NCI-H748 (cell line): ENCODE measurements around the gene PIGT.

Source experiments
- DNase-seq: peaks from one replicate; lab custom pipeline; 2025; ENCODE audit not compliant: unreplicated experiment; lab: John Stamatoyannopoulos, UW

PIGT gene

DNA sequence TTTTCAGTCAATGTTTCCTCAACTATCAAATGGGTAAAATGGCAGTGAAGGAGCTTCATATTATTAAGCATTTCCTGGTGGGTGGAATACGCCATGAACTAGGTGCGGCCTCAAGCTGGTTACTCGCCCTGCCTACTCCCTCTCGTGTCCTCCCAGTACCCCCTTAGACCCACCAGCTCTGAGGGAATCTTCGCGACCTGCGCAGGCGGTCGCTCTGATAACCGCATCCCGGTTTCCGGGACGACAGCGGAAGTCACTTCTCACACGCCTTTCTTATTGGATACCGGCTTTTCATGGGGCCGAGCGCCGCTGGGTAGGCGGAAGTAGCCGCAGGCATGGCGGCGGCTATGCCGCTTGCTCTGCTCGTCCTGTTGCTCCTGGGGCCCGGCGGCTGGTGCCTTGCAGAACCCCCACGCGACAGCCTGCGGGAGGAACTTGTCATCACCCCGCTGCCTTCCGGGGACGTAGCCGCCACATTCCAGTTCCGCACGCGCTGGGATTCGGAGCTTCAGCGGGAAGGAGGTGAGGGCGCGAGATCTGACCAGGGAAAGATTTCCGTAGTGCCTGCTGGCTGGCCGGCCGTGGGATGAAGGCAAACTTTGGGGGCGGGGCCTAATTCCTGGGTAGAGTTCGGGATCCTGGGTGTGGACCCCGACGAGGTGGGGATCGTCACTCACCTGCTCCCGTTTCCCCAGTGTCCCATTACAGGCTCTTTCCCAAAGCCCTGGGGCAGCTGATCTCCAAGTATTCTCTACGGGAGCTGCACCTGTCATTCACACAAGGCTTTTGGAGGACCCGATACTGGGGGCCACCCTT is at the start of gene PIGT:
TSS of gene PIGT (plus strand) at position 320 of the 816 bp plus-strand sequence. CDS start at position 336, 16 bp downstream.
- peak; percentile 89 for DNase-seq

DNA sequence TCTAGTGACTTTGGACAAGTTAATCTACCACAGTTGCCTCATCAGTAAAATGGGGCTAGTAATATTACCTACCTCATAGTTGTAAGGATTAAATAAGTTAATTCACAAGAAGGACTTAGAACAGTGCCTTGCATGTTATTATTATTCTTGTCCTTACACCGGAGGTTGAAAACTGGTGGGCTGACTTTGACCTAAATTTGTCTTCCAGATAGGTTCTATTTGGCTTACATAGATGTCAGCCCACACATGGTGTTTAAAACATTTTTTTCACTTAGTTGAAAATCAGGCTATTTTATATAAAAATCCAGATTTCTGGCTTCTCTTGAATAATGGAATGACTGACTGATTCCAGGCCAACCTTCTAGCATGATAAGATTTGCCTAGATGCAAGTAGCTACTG is 49.7 kb upstream of the PIGT start:
- DNase-seq = no peak

DNA sequence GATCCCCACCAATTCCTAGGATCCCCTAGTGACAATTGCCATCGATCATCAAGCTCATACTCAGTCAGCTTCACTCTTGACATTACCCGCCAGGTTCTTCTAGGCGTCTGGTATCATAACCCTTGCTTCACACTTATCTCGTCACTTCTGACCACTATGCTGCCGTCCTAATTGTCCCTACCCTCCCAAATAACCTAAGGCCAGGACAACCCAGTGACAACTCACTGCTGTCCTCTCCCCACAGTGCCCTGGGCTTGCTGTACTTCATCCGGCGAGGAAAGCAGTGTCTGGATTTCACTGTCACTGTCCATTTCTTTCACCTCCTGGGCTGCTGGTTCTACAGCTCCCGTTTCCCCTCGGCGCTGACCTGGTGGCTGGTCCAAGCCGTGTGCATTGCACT is 49.3 kb upstream of the PIGT start:
- DNase-seq = no peak

DNA sequence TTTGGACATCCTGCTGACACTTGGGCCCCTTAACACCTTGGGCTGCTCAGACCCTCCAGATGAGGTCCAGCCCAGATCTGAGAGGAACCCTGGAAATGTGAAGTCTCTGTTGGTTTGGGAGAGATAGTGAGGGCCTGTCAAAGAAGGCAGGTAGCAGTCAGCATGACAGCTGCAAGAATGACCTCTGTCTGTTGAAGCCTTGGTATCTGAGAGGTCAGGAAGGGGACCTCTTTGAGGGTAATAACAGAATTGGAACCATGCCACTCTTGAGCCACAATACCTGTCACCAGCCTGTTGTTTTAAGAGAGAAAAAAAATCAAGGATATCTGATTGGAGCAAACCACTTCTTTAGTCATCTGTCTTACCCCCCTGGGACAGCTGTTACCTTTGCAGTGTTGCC is 48.8 kb upstream of the PIGT start:
- DNase-seq = no peak

DNA sequence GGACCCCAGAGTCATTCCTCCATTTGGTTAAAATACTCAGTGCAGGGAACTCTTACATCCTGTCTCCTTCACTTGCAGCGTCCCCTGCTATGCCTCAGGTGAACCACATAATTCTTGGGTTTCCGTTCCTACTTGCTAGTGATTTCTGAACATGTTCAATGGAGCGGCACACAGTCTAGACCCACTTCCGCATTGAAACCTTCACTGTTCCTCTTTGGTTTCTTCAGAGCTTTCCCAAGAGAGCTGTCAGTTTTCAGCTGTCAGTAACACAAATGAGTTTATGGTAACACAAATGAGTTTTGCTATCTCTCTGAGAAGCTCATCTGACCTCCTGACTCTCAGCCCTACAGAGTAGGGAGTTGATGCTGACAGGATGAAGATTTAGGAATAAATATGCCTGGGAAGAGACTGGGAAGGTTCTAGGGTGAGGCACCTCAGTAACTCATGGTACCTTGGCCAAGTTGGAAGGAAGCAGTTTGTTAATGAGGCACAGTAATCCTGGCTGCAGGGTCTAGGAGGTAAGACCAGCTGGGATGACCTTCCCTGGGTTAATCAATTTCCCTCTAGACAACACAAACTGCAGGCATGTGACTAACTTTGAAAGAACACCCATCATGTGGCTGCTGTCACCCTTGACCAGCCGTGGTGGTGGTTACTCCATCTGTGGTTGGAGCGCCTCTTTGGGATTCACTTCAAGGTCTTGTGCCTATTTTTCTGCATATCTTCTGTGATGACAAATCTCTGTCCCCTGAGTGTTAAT is 47.5 kb upstream of the PIGT start:
- DNase-seq = no peak

DNA sequence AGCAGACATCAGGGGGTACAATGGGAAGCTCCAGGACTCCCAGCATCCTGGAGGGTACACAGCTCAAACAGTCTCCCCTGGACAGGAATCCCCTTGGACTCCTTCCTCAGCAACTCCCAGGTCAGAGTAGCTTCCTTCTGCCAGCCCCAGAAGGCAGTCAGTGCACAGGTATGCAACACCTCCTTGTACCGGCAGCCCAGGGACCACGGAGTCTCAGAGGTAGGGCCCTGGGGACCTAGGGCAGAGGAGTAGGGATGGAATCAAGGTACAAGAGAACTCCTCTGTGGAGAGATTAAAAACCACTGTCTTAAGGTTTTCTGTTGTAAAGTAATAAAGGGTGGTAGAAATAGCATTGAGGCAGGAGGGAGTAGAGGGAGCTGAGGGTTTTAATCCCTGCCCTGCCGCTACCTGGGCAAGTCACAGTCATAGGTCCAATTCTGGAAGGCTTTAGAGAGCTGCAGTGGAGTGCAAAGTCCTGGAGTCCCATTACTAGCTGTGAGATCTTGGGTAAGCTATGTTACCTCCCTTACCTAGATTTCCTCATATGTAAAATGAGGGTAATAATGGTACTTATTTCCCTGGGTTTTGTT is 45.3 kb upstream of the PIGT start:
- DNase-seq = no peak

DNA sequence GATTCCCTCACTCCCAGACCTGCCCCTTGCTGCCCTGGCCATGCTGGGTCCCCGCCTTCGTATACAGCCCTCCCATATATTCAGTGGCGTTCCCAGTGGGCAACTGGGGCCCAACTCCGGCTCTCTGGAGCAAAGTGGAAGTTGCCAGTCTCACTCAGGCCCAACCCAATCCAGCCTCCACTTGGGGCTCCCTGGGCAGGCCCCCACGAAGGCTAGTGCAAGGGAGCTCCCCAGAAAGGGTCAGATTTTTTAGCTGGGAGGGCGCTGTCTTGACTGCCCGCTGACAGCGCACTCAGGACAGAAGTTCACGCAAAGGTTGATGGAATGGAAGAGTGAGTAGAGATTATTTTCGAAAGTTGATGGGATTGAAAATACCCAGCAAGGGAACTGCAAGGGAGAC is 43.7 kb upstream of the PIGT start:
- no peak for DNase-seq

DNA sequence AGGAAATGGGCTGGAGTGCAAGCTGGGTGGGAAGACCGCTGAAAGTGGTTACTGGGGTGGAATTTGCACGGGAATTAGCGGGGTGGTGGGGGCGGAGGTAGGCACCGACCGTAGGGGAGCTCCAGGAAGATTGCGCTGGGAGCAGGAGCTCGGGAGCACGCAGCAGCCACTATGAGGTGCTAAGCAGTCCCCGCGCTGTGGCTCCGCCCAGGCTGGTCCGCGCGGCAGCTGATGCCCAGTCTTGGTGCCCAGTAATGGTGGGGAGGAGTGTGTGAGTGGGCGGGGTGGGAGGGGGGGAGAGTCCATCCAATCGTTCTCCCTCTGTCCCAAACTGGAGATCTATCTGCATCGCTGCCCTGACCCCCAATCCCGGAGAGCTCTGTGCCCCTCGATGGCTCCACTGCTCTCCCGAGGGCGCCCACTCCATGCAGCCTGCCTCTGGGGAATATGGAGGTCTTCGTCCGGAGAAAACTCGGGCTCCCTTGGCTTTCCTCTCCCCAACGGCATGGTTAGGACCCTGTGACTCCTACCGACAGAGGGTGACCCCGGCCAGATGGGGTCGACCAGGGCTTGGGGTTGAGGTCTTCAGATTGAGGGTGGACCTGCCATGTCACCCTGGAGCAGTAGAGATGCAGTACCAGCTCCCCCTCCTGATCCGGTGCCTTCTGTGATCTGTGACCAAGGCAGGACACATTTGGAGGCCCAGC is 43.1 kb upstream of the PIGT start:
- DNase-seq = no peak

DNA sequence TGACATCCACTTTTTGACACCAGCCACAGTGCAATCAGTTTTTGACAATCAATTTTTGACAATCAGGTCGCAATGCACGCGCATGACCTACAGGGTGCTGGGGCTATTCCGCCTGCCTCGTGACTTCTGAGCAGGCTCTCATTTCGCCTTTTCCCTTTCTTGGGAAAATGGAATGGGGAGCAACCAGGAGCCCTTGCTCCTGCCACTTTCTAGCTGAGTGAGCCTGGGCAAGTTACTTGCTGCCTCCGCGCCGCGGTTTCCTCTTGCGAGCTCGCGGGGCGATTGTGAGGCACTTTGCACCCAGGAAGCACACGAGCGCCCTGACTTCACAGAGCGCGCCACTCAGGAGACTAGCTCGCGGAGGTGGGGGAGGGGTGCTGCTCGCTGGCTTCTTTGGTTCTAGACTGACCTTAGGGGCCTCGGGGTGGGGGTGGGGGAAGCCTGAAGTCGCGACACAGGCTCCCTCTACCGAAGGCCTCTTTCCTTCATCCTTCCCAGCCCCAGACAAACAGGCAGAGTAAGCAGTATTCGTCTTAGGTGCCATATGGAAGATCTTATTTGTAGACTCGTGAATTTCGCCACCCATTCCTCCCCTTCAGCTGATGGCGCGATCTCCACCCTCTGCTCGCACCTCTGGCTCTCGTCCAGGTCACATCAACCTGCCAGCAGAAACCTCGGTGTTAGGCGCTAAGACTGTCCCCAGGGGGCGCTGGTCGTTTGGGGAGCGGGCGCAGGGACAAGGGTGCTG is 42.4 kb upstream of the PIGT start:
- DNase-seq = peak; percentile 77

DNA sequence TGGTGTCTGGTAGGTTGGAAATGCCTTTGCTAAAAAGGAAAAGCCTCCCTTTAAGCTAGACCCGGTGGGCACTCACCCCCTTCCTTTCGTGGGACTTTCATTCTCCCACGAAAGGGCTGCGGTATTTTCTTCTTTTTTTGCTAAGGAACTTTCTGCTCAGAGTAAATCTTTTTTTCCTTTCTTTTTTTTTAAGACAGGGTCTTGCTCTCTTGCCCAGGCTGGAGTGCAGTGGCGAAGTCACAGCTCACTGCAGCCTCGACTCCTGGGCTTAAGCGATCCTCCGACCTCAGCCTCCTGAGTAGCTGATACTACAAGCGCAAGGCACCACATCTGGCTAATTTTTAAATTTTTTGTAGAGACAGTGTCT is 41.9 kb upstream of the PIGT start:
- DNase-seq = no peak

DNA sequence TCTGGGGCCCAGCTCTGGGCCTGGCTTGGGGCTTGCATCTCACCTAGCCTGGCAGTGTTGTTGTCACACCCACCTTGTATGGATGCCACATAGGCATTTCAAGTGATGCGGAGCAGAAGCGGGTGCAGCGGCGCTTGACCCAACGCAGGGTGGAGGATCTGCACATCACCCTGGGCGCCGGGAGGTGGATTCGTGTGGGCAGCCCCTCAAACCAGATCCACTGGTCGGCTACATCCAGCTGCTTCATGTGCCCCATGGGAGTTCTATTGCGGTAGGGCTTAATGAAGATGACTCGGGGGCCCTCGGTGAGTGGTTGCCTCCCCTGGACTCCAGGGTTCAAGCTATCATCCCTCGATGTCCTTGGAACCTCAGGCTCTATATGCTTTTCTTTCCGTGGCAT is 41.0 kb upstream of the PIGT start:
- DNase-seq = no peak

DNA sequence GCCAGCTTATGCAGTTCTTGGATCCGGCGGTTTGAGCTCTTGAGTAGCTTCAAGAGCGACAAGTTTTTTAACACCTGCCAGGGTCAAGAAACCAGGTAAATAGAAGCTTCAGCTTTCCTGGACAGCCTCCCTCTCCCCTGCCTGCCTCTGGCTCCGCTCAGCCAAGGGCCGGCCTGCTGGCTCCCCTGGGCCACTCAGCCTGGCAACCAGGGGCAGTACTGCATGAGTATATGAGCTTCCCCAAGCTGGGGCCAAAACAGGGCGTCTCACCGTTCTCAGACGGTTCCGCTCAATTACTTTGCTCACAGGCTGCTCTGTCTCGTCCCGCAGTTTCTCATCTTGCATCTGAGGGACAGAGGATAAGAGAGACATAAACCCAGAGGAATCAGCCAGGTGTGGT is 38.7 kb upstream of the PIGT start:
- DNase-seq = no peak

DNA sequence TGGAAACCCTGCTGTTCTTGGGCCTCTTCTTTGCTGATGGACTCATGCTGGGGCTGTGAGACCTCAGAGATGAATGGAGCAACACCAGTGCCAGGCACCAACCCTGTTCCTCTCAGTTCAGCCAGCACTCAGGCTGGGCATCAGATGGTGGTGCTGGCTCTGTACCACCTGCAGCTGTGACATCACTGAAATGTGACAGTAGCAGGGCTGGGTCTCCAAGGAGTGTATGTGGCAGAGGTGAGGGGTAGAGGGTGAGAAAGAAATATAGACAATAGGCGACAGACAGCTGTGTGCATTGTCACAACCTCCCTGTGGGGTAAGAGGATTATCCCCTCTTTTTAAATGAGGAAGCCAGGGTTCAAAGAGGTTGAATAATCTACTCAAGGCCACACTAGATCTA is 37.8 kb upstream of the PIGT start, which contains the start of gene TP53TG5:
TSS of gene TP53TG5 (minus strand) at position 135 of the 400 bp plus-strand sequence. CDS start at position 46, 89 bp downstream.
- DNase-seq = no peak

DNA sequence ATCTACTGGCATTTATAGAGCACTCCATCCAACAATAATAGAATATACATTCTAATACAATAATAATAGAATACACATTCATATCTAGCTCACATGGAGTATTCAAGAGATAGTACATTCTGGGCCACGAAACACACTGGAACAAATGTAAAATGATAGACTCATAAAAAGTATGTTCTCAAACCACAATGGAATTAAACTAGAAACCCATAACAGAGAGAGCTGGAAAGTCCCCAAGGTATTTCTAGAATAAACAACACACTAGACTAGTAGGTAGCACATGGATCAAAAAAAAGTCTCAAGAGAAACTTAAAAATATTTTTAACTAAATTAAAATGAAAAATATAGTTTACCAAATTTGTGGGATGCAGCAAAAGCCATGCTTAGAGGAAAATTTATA is 28.7 kb upstream of the PIGT start:
- no peak for DNase-seq

DNA sequence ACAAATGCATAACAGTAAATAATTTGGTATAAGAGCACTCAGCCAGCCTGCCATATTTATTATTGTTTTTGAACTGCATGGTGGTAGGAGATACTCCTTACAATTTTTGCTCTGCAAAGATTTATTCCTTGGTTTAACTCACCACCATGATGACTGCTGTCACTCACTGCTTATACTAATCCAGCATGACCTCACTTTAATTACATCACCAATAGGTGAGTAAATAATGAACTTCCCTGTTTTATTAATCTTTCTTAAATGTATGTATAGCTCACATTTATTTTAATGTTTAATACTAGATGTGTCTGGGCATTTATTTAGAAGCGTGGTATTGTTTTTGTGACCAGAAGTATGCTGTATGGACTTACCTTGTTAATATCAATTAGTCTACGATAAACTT is 25.0 kb upstream of the PIGT start:
- DNase-seq = no peak

DNA sequence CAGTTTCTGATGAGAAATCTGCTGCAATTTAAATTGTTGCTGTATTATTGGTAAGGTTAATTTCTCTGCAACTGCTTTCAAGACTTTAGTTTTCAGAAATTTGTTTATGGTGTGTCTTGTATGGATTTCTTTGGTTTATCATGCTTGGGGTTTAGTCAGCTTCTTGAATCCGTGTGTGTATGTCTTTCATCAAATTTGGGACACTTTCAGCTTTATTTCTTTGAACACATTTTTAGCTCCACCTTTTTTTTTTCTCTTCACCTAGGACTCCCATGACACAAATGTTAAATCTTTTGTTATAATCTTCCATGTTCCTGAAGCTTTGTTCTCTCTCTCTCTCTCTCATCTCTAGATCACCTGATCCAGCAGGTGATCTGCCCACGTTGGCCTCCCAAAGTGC is 24.4 kb upstream of the PIGT start:
- DNase-seq = no peak

DNA sequence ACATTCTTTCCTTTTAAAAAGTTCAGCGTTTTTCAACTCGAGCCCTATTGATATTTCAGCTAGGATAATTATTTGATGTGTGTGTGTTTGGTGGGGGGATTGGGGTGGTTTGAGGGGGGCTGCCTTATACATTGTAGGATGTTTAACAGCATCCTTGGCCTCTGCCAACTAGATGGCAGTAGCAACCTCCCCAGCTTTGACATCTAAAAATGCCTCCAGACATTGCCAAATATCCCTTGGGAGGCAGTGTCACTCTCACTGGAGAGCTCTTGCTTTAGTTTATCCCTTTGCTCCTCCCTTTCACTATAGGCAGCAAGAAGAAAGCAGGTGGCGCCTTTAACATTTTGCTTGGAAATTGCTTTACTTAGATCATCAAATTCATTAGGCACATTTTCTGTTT is 23.2 kb upstream of the PIGT start:
- DNase-seq = no peak

DNA sequence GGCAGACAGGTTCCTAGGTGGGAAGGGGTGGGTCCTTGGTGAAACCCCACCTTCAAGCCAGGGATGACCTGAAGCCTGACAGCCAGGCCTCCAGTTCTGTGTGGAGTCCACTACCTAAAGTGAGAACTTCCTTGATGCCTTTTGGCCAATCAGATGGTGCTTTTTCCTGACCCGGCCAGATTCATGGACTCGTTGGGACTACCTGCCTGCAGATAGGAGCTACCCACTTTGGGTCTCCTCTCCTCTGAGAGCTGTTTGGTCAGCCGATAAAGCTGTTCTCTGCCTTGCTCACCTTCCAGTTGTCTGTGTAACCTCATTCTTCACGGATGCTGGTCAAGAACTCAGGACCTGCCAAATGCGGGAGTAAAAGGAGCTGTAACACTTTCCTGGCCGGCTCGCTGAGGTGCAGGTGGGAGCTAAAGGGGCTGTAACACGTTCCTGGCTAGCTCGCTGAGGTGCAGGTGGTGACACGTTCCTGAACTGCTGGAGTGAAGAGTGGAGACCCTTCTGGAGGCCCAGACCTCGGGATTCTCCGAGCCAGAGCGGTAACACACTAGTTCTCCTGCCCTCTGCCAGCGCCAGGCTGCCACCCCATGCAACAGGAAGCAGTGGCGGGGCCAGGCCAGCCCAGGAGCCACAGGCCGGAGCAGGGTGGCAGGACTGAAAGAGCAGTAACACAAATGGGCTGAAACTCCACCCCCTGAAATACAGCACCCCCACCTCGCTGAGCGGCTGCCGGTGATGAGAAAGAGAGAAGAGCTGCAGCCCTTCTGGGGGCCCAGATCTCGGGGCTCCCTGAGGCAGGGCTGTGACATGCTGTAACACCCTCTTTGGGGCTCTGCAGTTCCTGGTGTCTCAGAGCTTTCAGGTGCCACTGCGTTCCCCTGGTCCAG is 21.5 kb upstream of the PIGT start:
- DNase-seq = no peak

DNA sequence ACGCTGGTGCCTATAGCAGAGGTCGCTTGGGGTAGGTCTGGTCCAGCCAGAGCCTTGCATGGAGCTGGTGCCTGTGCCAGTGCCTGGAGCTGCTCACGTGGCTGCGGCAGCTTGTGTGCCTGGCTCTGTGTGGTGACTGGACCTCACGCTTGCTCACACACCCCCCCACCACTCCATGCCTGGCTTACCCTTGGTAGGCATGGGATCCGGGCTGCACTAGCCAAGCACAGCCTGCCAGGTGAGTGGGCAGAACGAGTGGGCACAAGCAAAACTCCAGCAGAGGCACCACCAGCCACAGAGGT is 20.9 kb upstream of the PIGT start:
- no peak for DNase-seq

DNA sequence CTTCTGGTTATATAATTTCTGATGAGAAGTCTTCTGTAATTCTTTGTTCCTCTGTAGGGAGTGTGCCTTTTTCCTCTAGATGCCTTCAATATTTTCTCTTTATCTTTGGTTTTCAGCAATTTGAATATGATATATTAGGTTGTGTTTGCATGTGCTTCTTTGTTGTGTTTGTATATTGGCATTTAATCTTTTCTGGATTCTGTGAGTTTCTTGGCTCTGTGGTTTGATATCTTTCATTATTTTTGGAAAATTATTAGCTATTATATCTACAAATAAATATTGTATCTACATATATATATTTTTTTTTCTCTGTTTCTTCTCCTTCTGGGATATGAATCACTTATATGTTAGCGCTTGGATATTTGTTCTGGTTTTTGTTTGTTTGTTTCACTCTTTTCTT is 16.9 kb upstream of the PIGT start:
- no peak for DNase-seq
